Breast epithelium (tissue), 4 donors: ENCODE results near the gene ATP8A1. TPM values are rescaled to one million over a fixed set of nuclear protein-coding genes. Genes with fewer than 3 reads are reported as not detected.

Experiments
- DNase-seq, 2 donors: peaks; one replicate each; pipeline ENCODE4 v3.0.0-alpha.2; 2019; ENCODE audit warnings: low spot score in 2 of 2
- H3K27ac ChIP-seq, 2 donors: fragments of 200-600 bp; sonication (generic) in 1 of 2; one replicate each; pipeline ENCODE4 v1.5.1; 2016 to 2019; ENCODE audit warnings: mild to moderate bottlenecking in 1 of 2
- H3K27me3 ChIP-seq, 2 donors: fragments of 200-600 bp; sonication (generic) in 1 of 2; one replicate each; pipeline versions ENCODE4 v1.5.1 to v1.6.0; 2017 to 2019; ENCODE audit warnings: control low read depth in 1 of 2, mild to moderate bottlenecking in 1 of 2
- H3K36me3 ChIP-seq: fragments of 200-600 bp; one replicate; pipeline ENCODE4 v1.5.1; 2019
- H3K4me1 ChIP-seq, 2 donors: fragments of 200-600 bp; sonication (generic); one replicate each; pipeline ENCODE4 v1.5.1; 2016 to 2019; ENCODE audit warnings: control low read depth in 1 of 2
- H3K4me3 ChIP-seq, 3 donors: fragments of 200-600 bp; sonication (generic); 1 replicate in 2 of 3; 2 replicates in 1 of 3; pipeline ENCODE4 v1.5.1; 2016 to 2019; ENCODE audit warnings: mild to moderate bottlenecking in 3 of 3, moderate library complexity in 2 of 3
- H3K9me3 ChIP-seq, 2 donors: fragments of 200-600 bp; sonication (generic) in 1 of 2; one replicate each; pipeline ENCODE4 v1.5.1; 2016 to 2019; ENCODE audit warnings: control low read depth in 1 of 2
- CTCF ChIP-seq, 3 donors: fragments of 450-650 bp; IDR thresholded peaks; one replicate each; pipeline ENCODE4 v1.5.1; 2016 to 2017; ENCODE audit warnings: antibody characterized with exemption in 3 of 3, mild to moderate bottlenecking in 3 of 3, moderate library complexity in 3 of 3
- POLR2A ChIP-seq: fragments of 450-650 bp; IDR thresholded peaks from one replicate; pipeline ENCODE4 v1.6.1; 2016; ENCODE audit warnings: antibody characterized with exemption, mild to moderate bottlenecking, moderate library complexity
- POLR2AphosphoS5 ChIP-seq, 3 donors: sonication (generic); formaldehyde crosslinking; IDR thresholded peaks; one replicate each; pipeline ENCODE4 v1.6.1; 2017; ENCODE audit warnings: antibody characterized with exemption in 3 of 3
- intact Hi-C: fragments of 100-400 bp; cut with DNase I; formaldehyde crosslinking; loops from one replicate; pipeline ENCODE4 v1.15.1; 2023; ENCODE audit warnings: low total_unique reads
- total RNA-seq, 3 donors: library from RNA; depleted of rRNA; stranded (reverse); fragments of >200 nt; gene quantifications; one replicate each; pipeline ENCODE4 v1.1.0, GENCODE V29; 2016

The ATP8A1 gene
- total RNA-seq, 3 donors from 2014 or later: 12.2 to 17.0 (median 14.8) TPM

GRCh38 chr4:42568610-42569207, 88.2 kb downstream of the ATP8A1 start:
- peak in 1 of 2 donors; percentile 23 for DNase-seq
- H3K27me3 ChIP-seq: no peaks in the 10 kb centered on the region
- no peaks in the 10 kb centered on the region for H3K9me3 ChIP-seq
- peaks cover 0 to 6% of the 10 kb centered on the region in 2 donors for H3K4me1 ChIP-seq
- H3K4me3 ChIP-seq: no peak overlapping the region
- intact Hi-C loops: no loop called here
- no peak overlapping the region for H3K27ac ChIP-seq
- no peaks in the 10 kb centered on the region for H3K36me3 ChIP-seq
- TF ChIP-seq CTCF (IDR thresholded peaks at IDR 0.05) (peak in 2 of 3 donors; percentile 62 to 78), POLR2AphosphoS5 (IDR thresholded peaks at IDR 0.05) (no peak)

DNA sequence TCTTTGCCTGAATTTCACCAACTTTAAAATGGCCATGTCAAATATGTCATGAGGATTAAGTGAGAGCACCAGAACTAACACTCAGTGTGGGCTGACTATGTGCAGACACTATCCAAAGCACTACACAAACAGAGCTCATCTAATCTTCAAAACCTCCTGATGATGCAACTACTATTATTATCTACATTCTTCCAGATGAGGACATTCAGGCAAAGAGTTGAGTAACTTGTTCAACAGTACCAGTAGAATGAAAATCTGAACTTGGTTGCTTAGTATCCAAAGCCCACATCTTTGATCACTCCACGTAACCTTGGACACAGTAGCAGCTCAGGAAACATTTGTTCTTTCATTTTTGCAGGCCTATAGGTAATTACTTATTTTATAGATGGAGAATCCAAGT, 90.1 kb downstream of the ATP8A1 start:
- Histone ChIP-seq H3K4me1 (peaks cover 0 to 6% of the 10 kb centered on the region in 2 donors), H3K9me3 (no peaks in the 10 kb centered on the region), H3K4me3 (no peak overlapping the region), H3K27me3 (no peaks in the 10 kb centered on the region), H3K27ac (no peak overlapping the region), H3K36me3 (no peaks in the 10 kb centered on the region)
- no peak for DNase-seq
- TF ChIP-seq CTCF (IDR thresholded peaks at IDR 0.05) (no peak), POLR2A (no peak), POLR2AphosphoS5 (IDR thresholded peaks at IDR 0.05) (no peak)
- intact Hi-C loops: no loop called here

DNA sequence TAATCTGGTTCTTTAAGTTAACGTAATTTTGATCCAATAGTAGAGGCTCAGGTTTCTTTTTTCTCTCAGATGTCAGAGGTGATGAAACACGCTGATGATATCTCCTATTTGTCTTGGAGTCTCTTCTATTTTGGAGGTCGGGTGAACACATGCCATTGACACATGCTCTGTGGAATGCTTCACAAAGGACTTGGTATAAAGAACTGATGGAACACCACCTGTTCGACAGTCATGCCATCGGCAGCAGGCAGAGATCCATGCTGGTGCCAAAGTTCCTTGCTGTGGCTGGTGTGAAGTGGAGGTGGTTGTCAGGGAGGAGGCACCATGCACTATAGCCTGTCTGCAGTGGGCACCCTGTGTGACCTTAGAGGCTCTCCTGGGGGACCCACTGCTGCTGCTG, 94.9 kb downstream of the ATP8A1 start:
- Histone ChIP-seq H3K36me3 (no peaks in the 10 kb centered on the region), H3K4me3 (no peak overlapping the region), H3K27me3 (no peaks in the 10 kb centered on the region), H3K9me3 (no peaks in the 10 kb centered on the region), H3K27ac (no peak overlapping the region), H3K4me1 (no peaks in the 10 kb centered on the region)
- no peak for TF ChIP-seq CTCF (IDR thresholded peaks at IDR 0.05)
- intact Hi-C loops: no loop called here
- no peak for DNase-seq

DNA sequence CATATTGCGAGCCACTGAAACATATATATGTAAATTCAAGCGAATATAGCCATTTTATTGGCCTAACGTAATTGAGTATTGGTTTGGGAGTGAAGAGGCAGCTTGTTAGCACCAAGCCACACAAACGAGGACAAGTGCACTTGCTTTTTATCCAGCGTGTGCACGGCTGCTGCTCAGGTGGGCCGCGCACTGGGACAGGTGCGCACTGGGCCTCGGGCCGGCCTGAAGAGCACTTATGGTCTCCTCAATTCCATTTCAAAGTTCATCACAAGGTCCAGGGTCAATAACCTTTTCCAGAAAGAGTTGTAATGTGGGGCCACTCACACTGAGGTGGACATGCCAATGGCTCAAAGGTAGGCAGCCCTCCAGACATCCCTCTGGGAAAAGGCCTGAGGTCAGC, 95.9 kb downstream of the ATP8A1 start:
- intact Hi-C loops: no loop called here
- no peaks in the 10 kb centered on the region for H3K9me3 ChIP-seq
- no peak for DNase-seq
- H3K27me3 ChIP-seq: no peaks in the 10 kb centered on the region
- H3K4me3 ChIP-seq: no peak overlapping the region
- no peaks in the 10 kb centered on the region for H3K4me1 ChIP-seq
- H3K36me3 ChIP-seq: no peaks in the 10 kb centered on the region
- H3K27ac ChIP-seq: no peak overlapping the region
- TF ChIP-seq POLR2A: no peak
- TF ChIP-seq POLR2AphosphoS5 (IDR thresholded peaks at IDR 0.05): no peak
- no peak for TF ChIP-seq CTCF (IDR thresholded peaks at IDR 0.05)

GRCh38 chr4:42560467-42560861, 96.4 kb downstream of the ATP8A1 start:
- Histone ChIP-seq H3K4me1 (no peaks in the 10 kb centered on the region), H3K4me3 (no peak overlapping the region), H3K27me3 (no peaks in the 10 kb centered on the region), H3K27ac (no peak overlapping the region), H3K9me3 (no peaks in the 10 kb centered on the region), H3K36me3 (no peaks in the 10 kb centered on the region)
- no peak for TF ChIP-seq POLR2AphosphoS5 (IDR thresholded peaks at IDR 0.05)
- intact Hi-C loops: no loop called here
- no peak for DNase-seq

DNA sequence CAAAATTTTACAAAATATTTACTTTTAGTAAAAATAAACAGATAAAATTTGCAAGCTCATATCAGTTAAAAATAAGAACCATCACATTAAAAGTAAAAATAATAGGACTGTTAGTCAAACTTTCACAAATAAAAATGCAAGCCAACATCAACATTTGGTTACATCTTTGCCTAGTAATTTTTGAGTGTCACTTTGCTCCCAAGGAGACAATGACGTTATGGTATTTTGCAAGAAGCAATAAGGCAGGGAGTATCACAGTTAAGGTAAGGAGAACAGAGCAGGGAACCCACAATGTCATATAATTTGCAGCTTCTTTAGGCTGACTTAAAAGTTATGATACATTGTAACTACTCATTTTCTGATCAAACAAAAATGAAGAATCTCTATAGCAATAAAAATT, 98.7 kb downstream of the ATP8A1 start:
- H3K27ac ChIP-seq: no peak overlapping the region
- no peaks in the 10 kb centered on the region for H3K9me3 ChIP-seq
- no peaks in the 10 kb centered on the region for H3K4me1 ChIP-seq
- H3K4me3 ChIP-seq: no peak overlapping the region
- TF ChIP-seq POLR2AphosphoS5 (IDR thresholded peaks at IDR 0.05) (no peak), CTCF (IDR thresholded peaks at IDR 0.05) (no peak), POLR2A (no peak)
- H3K36me3 ChIP-seq: no peaks in the 10 kb centered on the region
- H3K27me3 ChIP-seq: no peaks in the 10 kb centered on the region
- intact Hi-C loops: no loop called here
- no peak for DNase-seq
